GM12872 (cell line): ENCODE data around the gene ZNF507.

Source experiments
- TF ChIP-seq, protein P1 (sequence below): IDR thresholded peaks from 3 replicates; pipeline ENCODE4 v1.5.1; 2011; ENCODE audit warnings: low read depth, mild to moderate bottlenecking, low read length, moderate library complexity; ENCODE audit not compliant: insufficient read depth

Gene ZNF507

DNA sequence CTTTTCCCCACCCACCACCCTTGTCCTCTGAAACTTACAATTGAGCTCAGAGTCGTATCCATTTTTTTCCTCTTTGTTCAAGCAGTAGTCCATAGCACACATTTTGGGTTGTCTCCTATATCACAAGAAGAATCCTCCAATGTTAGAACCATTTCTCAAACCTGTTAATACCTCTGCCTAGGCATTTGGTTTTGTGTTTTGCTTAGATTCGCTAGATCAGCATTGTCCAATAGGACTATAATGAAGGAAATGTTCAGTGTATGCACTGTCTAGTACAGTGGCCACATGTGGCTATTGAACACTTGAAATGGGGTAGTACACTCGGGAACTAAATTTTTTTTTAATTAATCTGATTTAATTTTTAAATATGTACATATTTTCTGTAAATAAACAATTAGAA is 72.7 kb downstream of the ZNF507 start:
- TF ChIP-seq, protein P1, sequence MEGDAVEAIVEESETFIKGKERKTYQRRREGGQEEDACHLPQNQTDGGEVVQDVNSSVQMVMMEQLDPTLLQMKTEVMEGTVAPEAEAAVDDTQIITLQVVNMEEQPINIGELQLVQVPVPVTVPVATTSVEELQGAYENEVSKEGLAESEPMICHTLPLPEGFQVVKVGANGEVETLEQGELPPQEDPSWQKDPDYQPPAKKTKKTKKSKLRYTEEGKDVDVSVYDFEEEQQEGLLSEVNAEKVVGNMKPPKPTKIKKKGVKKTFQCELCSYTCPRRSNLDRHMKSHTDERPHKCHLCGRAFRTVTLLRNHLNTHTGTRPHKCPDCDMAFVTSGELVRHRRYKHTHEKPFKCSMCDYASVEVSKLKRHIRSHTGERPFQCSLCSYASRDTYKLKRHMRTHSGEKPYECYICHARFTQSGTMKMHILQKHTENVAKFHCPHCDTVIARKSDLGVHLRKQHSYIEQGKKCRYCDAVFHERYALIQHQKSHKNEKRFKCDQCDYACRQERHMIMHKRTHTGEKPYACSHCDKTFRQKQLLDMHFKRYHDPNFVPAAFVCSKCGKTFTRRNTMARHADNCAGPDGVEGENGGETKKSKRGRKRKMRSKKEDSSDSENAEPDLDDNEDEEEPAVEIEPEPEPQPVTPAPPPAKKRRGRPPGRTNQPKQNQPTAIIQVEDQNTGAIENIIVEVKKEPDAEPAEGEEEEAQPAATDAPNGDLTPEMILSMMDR, result no peak

DNA sequence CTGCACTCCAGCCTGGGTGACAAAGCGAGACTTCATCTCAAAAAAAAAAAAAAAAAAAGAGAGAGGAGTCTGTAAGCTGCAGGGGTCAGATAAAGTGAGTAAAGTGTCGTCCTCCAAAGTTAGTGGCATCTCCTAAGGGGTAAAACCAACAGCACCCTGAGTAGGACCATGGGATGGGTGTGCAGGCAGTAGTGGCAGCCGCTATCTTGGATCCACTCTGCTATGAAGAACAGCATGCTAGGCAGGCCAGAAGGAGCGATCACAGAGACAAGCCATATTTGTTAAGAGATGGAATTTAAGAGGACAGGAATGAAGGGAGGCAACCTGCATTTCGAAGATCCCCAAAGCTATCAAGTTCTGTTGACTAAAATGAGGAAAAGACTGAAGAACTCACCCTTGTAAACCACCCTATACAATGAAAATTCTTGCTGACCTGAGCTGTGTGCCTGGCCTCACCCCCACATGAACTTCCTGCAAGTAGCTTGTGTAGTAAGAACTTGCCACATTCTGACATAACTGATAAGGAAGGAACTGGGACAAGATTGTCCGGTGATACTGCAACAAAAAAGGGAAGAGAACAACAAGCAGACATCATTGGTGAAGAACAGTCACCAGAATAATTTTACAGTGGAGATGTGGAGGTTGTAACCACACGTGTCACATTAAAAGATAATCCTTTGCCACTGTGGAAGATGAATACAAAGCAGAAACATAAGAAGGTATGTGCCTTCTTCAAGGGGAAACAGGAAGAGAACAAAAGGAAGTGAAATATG is 76.4 kb downstream of the ZNF507 start:
- TF ChIP-seq, protein P1, result no peak

DNA sequence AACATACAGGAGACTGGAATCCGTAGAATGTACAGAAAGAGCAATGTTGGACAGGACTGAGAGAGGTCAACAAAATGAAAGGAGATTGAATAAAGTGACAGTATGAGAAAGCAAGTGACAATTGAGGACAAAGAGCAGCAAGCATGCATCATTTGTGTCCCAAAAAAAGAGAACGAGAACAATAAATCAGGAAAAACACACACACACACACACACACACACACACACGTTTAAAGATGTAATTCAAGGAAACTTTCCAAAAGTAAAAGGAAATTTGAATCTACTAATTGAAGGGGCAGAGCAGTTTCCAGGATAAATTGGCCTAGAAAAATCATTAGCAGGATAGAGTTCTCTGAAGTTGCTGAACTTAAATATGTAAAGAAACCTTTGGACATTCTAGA is 77.0 kb downstream of the ZNF507 start:
- TF ChIP-seq, protein P1, result no peak

DNA sequence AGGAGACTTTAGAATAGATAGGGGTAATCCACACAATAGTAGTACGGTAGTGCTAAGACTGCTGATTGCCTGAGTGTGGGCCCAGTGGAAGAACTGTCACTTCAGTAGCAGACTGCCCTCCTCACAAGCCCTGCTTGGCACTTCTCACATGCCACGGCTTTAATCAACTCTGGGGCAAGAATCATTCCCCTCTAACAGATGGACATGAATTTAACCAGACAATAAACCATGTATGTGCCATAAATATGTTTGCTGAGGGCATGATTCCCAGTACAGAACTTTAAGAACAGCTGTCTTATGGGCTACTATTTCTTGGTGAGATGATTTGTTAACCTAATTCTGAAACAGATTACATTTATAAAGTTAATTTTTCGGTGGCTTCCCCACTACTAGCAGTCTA is 82.1 kb downstream of the ZNF507 start:
- TF ChIP-seq, protein P1, result no peak

DNA sequence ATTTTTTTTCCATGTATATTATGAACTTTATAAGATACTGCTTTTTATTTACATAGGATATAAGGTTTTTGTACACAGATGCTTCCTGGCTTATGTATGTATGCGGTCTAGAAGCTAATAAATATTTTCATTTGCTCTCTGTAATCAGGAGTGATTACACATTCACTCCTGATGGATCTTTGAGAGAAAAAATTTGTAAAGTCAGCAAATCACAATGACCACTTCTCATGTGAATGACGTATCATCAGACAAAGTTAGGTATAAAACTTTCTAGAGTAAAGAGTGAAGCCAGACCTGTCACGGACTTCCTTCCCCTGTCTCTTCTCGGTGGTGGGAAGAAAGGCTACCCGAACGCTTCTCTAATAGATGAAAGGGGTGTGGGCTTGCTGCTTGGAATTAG is 91.3 kb downstream of the ZNF507 start:
- TF ChIP-seq, protein P1, result no peak

DNA sequence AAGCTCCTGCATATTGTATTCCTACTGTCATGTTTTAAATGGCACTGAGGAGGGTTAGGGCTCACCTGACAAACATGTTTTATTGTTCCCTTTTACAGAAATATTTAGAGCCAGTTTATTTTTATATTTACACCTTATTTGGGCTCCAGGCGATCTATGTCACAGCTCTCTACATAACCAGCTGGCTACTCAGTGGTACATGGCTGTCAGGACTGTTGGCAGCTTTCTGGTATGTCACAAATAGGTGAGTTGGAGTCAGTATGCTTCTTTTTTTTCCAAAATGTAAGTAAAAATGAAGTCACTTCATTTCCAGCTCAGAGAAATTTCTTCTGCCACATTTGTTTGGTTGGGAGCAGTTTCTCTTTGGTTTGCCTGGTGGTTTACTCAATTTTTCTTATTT is 91.7 kb downstream of the ZNF507 start:
- TF ChIP-seq, protein P1, result no peak
